Left ventricle myocardium inferior (tissue), 1 donor: ENCODE data around the gene GNLY. TPM values are rescaled to one million over a fixed set of nuclear protein-coding genes. Genes with fewer than 3 reads are reported as not detected.

Experiments used
- DNase-seq: peaks from one replicate; pipeline ENCODE4 v3.0.0-alpha.2; 2020
- H3K27ac ChIP-seq: fragments of 200-600 bp; replicated peaks from 2 replicates; pipeline ENCODE4 v1.8.0; 2021
- H3K27me3 ChIP-seq: fragments of 200-600 bp; 2 replicates; pipeline ENCODE4 v1.8.0; 2021; ENCODE audit warnings: low read depth
- H3K36me3 ChIP-seq: fragments of 200-600 bp; 2 replicates; pipeline ENCODE4 v1.8.0; 2021
- H3K4me1 ChIP-seq: fragments of 200-600 bp; 2 replicates; pipeline ENCODE4 v1.8.0; 2021
- H3K4me3 ChIP-seq: fragments of 200-600 bp; 2 replicates; pipeline ENCODE4 v1.8.0; 2021; ENCODE audit warnings: mild to moderate bottlenecking, moderate library complexity
- H3K9me3 ChIP-seq: fragments of 200-600 bp; replicated peaks from 2 replicates; pipeline ENCODE4 v1.8.0; 2021
- CTCF ChIP-seq: fragments of 200-600 bp; IDR thresholded peaks from 2 replicates; pipeline ENCODE4 v1.8.0; 2021; ENCODE audit warnings: antibody characterized with exemption, mild to moderate bottlenecking, borderline replicate concordance
- intact Hi-C: fragments of 100-400 bp; cut with micrococcal nuclease; formaldehyde crosslinking; loops from one replicate; pipeline ENCODE4 v1.11.0; 2022
- total RNA-seq: library from RNA; stranded (reverse); fragmentation: NEBNext Ultra II Directional; extraction: Animal tissue kit (Norgen Biotek cat#: 25700); gene quantifications from one replicate; pipeline ENCODE4 v1.2.1, GENCODE V29; 2021
- donor health status: DM: no; HTN: yes; CAD: no; lungs with severe emphysema.

The GNLY gene
- total RNA-seq, 1 donor from 2014 or later = 1.5 TPM

- no peaks in the 10 kb centered on the region for H3K36me3 ChIP-seq
- no peaks in the 10 kb centered on the region for H3K9me3 ChIP-seq
- DNase-seq = no peak
- peak overlapping the region; percentile 94 for H3K27ac ChIP-seq
- no peak overlapping the region for H3K4me3 ChIP-seq
- intact Hi-C loops = loop anchor here (10.0 kb wide), 1 partner anchor 64 kb away; no protein-coding TSS in a partner anchor
- no peak for TF ChIP-seq CTCF
- H3K4me1 ChIP-seq = peaks cover 81% of the 10 kb centered on the region
- H3K27me3 ChIP-seq = no peaks in the 10 kb centered on the region
Measured at GRCh38 chr2:85708641-85709040, 14.5 kb downstream of the GNLY start.

- intact Hi-C loops = loop anchor here (10.0 kb wide), 1 partner anchor 65 kb away; no protein-coding TSS in a partner anchor
- H3K4me3 ChIP-seq = no peak overlapping the region
- H3K27ac ChIP-seq = peak overlapping the region; percentile 94
- H3K36me3 ChIP-seq = no peaks in the 10 kb centered on the region
- H3K9me3 ChIP-seq = no peaks in the 10 kb centered on the region
- H3K4me1 ChIP-seq = peaks cover 88% of the 10 kb centered on the region
- DNase-seq = no peak
- TF ChIP-seq CTCF = no peak
- H3K27me3 ChIP-seq = no peaks in the 10 kb centered on the region
Measured at GRCh38 chr2:85709401-85709811, 15.2 kb downstream of the GNLY start.

- intact Hi-C loops = no loop called here
- peaks cover 85% of the 10 kb centered on the region for H3K4me1 ChIP-seq
- no peaks in the 10 kb centered on the region for H3K36me3 ChIP-seq
- peak; percentile 62 for DNase-seq
- H3K4me3 ChIP-seq = peak overlapping the region; percentile 45
- no peak for TF ChIP-seq CTCF
- no peaks in the 10 kb centered on the region for H3K27me3 ChIP-seq
- H3K9me3 ChIP-seq = no peaks in the 10 kb centered on the region
- H3K27ac ChIP-seq = peak overlapping the region; percentile 94
Measured at GRCh38 chr2:85710687-85711577, 16.8 kb downstream of the GNLY start.

- no peaks in the 10 kb centered on the region for H3K9me3 ChIP-seq
- peak overlapping the region; percentile 94 for H3K27ac ChIP-seq
- H3K27me3 ChIP-seq = no peaks in the 10 kb centered on the region
- TF ChIP-seq CTCF = no peak
- H3K4me3 ChIP-seq = peak overlapping the region; percentile 45
- no peaks in the 10 kb centered on the region for H3K36me3 ChIP-seq
- intact Hi-C loops = no loop called here
- no peak for DNase-seq
- peaks cover 78% of the 10 kb centered on the region for H3K4me1 ChIP-seq
Measured at GRCh38 chr2:85711578-85712060, 17.5 kb downstream of the GNLY start.

- no peaks in the 10 kb centered on the region for H3K9me3 ChIP-seq
- no peak for TF ChIP-seq CTCF
- H3K4me1 ChIP-seq = peaks cover 71% of the 10 kb centered on the region
- H3K27ac ChIP-seq = peak overlapping the region; percentile 94
- intact Hi-C loops = no loop called here
- no peaks in the 10 kb centered on the region for H3K36me3 ChIP-seq
- H3K27me3 ChIP-seq = no peaks in the 10 kb centered on the region
- no peak overlapping the region for H3K4me3 ChIP-seq
- peak; percentile 38 for DNase-seq
Measured at GRCh38 chr2:85712336-85712735, 18.2 kb downstream of the GNLY start.
